Left lobe of liver (tissue), 2 donors: Measurements from ENCODE around the gene SFXN1. TPM values are rescaled to one million over a fixed set of nuclear protein-coding genes. Genes with fewer than 3 reads are reported as not detected.
"Not testable (repeated sequence)": the region's sequence is repeated elsewhere in the genome, so short reads cannot be mapped to it uniquely, and the experiment has no call there.

Source experiments
- ATAC-seq: fragments of 200-7000 bp; cut with Tn5 transposase; one replicate; pipeline ENCODE4 v1.9.1; 2020; ENCODE audit warnings: mild to moderate bottlenecking, moderate library complexity
- DNase-seq: peaks from one replicate; pipeline ENCODE4 v3.0.0-alpha.2; 2020; ENCODE audit warnings: low spot score
- total RNA-seq: library from RNA; stranded (reverse); gene quantifications from one replicate; pipeline ENCODE4 v1.2.1, GENCODE V29; 2021
- donor health status: DM: no; HTN: no; CAD: no; lungs with moderate emphysema.
- donor health status: DM: no; HTN: yes; CAD: no.

The SFXN1 gene
- total RNA-seq, 1 donor from 2014 or later: 81.0 TPM

- ATAC-seq (peak; percentile 97), DNase-seq (peak; percentile 69)
Measured at GRCh38 chr5:175534070-175534932, 55.9 kb downstream of the SFXN1 start.

- not testable (repeated sequence) for ATAC-seq, DNase-seq
Measured at GRCh38 chr5:175535331-175535730, 57.0 kb downstream of the SFXN1 start.

- ATAC-seq (no peak), DNase-seq (no peak)
Measured at GRCh38 chr5:175535796-175536195, 57.4 kb downstream of the SFXN1 start.

GRCh38 chr5:175538576-175538975 lies 60.2 kb downstream of the SFXN1 start:
- DNase-seq (no peak), ATAC-seq (no peak)

- DNase-seq (no peak), ATAC-seq (no peak)
Measured at GRCh38 chr5:175539936-175540335, 61.6 kb downstream of the SFXN1 start.

GRCh38 chr5:175541264-175541663 lies 62.9 kb downstream of the SFXN1 start:
- ATAC-seq: no peak

GRCh38 chr5:175542232-175542965 lies 64.0 kb downstream of the SFXN1 start:
- DNase-seq (no peak), ATAC-seq (no peak)

More at GRCh38 chr5:175541264-175541663, 62.9 kb downstream of the SFXN1 start:
- DNase-seq: no peak

- ATAC-seq (no peak), DNase-seq (no peak)
Measured at GRCh38 chr5:175542966-175543235, 64.5 kb downstream of the SFXN1 start.

GRCh38 chr5:175544108-175544511 lies 65.8 kb downstream of the SFXN1 start:
- ATAC-seq (no peak), DNase-seq (no peak)

GRCh38 chr5:175544586-175544985 lies 66.2 kb downstream of the SFXN1 start:
- ATAC-seq: no peak
- no peak for DNase-seq

GRCh38 chr5:175547842-175548241 lies 69.5 kb downstream of the SFXN1 start:
- DNase-seq (no peak), ATAC-seq (no peak)

- ATAC-seq: no peak
- DNase-seq: no peak
Measured at GRCh38 chr5:175548626-175549311, 70.4 kb downstream of the SFXN1 start.

- ATAC-seq (no peak), DNase-seq (no peak)
Measured at GRCh38 chr5:175550055-175550805, 71.9 kb downstream of the SFXN1 start.

- ATAC-seq (no peak), DNase-seq (no peak)
Measured at GRCh38 chr5:175551266-175551665, 72.9 kb downstream of the SFXN1 start.

GRCh38 chr5:175554296-175554695 lies 75.9 kb downstream of the SFXN1 start:
- no peak for ATAC-seq

GRCh38 chr5:175555168-175555785 lies 76.9 kb downstream of the SFXN1 start:
- ATAC-seq (no peak), DNase-seq (no peak)

More at GRCh38 chr5:175554296-175554695, 75.9 kb downstream of the SFXN1 start:
- no peak for DNase-seq

- ATAC-seq: no peak
Measured at GRCh38 chr5:175556794-175557193, 78.4 kb downstream of the SFXN1 start.

GRCh38 chr5:175557778-175558177 lies 79.4 kb downstream of the SFXN1 start:
- DNase-seq: no peak
- ATAC-seq: no peak

More at GRCh38 chr5:175556794-175557193, 78.4 kb downstream of the SFXN1 start:
- DNase-seq: no peak

- ATAC-seq: no peak
- DNase-seq: no peak
Measured at GRCh38 chr5:175558801-175559480, 80.6 kb downstream of the SFXN1 start.

- ATAC-seq (no peak), DNase-seq (no peak)
Measured at GRCh38 chr5:175560011-175560410, 81.7 kb downstream of the SFXN1 start.
